Measurements from ENCODE around the gene ATN1. TPM values are rescaled to one million over a fixed set of nuclear protein-coding genes. Genes with fewer than 3 reads are reported as not detected.
A peak's percentile ranks its signal among the peaks of the same experiment; 100 is the strongest.

The ATN1 gene
- total and polyA plus RNA-seq, 9 of the 15 experiments (the other 6 are each of a cell fraction or from before 2014, with no cell fraction given) = 0.15 to 49.8 (median 2.7) TPM

DNA sequence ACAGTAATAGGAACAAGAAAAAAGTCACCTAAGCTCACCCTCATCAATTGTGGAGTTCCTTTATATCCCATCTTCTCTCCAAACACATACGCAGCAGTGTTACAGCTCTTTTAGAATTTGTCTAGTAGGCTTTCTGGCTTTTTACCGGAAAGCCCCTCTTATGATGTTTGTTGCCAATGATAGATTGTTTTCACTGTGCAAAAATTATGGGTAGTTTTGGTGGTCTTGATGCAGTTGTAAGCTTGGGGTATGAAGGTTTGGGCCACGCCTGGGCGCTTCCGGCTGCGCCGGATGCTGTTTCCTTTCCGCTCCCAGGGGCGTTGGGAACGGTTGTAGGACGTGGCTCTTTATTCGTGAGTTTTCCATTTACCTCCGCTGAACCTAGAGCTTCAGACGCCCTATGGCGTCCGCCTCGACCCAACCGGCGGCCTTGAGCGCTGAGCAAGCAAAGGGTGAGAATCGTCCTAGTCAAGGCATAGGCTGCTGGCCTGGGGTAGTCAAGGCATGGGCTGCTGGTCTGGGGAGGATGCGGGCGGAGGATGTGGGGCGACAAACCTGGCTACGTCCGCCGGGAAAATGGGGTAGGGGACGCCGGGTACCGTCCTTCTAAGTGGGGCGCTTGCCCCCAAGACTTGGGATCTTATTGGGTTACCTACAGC is 16.1 kb downstream of the ATN1 start, which contains the start of the genes C12orf57 and RNU7-1 (continued):
- TF ChIP-seq ZNF76 (CRISPR knock-in tag; IDR thresholded peaks at IDR 0.05; ENCODE audit: borderline replicate concordance) (no peak; the same call in 1 of the 2 replicates), THRB (CRISPR knock-in tag; conservative IDR thresholded peaks at IDR 0.05) (peak; percentile 99), CHD4 (IDR thresholded peaks at IDR 0.05; ENCODE audit: insufficient read depth, insufficient replicate concordance, low read depth, low read length, poor library complexity, severe bottlenecking) (no peak), RBBP5 (IDR thresholded peaks at IDR 0.05; ENCODE audit: borderline replicate concordance, insufficient read depth, low read length, poor library complexity, severe bottlenecking) (peak; percentile 29), MED1 (CRISPR knock-in tag; IDR thresholded peaks at IDR 0.05; ENCODE audit: borderline replicate concordance) (no peak), ZBTB17 (CRISPR knock-in tag; IDR thresholded peaks at IDR 0.05) (peak; percentile 96), GMEB1 (CRISPR knock-in tag; IDR thresholded peaks at IDR 0.05) (no peak), ZNF134 (CRISPR knock-in tag; conservative IDR thresholded peaks at IDR 0.05) (no peak; the same call in 1 of the 2 replicates)
- TF ChIP-seq, protein P1, sequence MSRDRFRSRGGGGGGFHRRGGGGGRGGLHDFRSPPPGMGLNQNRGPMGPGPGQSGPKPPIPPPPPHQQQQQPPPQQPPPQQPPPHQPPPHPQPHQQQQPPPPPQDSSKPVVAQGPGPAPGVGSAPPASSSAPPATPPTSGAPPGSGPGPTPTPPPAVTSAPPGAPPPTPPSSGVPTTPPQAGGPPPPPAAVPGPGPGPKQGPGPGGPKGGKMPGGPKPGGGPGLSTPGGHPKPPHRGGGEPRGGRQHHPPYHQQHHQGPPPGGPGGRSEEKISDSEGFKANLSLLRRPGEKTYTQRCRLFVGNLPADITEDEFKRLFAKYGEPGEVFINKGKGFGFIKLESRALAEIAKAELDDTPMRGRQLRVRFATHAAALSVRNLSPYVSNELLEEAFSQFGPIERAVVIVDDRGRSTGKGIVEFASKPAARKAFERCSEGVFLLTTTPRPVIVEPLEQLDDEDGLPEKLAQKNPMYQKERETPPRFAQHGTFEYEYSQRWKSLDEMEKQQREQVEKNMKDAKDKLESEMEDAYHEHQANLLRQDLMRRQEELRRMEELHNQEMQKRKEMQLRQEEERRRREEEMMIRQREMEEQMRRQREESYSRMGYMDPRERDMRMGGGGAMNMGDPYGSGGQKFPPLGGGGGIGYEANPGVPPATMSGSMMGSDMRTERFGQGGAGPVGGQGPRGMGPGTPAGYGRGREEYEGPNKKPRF (IDR thresholded peaks at IDR 0.05; ENCODE audit: low read depth, low read length) = no peak
- TF ChIP-seq, protein P2, sequence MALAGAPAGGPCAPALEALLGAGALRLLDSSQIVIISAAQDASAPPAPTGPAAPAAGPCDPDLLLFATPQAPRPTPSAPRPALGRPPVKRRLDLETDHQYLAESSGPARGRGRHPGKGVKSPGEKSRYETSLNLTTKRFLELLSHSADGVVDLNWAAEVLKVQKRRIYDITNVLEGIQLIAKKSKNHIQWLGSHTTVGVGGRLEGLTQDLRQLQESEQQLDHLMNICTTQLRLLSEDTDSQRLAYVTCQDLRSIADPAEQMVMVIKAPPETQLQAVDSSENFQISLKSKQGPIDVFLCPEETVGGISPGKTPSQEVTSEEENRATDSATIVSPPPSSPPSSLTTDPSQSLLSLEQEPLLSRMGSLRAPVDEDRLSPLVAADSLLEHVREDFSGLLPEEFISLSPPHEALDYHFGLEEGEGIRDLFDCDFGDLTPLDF (CRISPR knock-in tag; IDR thresholded peaks at IDR 0.05) = no peak
- TF ChIP-seq, protein P3, sequence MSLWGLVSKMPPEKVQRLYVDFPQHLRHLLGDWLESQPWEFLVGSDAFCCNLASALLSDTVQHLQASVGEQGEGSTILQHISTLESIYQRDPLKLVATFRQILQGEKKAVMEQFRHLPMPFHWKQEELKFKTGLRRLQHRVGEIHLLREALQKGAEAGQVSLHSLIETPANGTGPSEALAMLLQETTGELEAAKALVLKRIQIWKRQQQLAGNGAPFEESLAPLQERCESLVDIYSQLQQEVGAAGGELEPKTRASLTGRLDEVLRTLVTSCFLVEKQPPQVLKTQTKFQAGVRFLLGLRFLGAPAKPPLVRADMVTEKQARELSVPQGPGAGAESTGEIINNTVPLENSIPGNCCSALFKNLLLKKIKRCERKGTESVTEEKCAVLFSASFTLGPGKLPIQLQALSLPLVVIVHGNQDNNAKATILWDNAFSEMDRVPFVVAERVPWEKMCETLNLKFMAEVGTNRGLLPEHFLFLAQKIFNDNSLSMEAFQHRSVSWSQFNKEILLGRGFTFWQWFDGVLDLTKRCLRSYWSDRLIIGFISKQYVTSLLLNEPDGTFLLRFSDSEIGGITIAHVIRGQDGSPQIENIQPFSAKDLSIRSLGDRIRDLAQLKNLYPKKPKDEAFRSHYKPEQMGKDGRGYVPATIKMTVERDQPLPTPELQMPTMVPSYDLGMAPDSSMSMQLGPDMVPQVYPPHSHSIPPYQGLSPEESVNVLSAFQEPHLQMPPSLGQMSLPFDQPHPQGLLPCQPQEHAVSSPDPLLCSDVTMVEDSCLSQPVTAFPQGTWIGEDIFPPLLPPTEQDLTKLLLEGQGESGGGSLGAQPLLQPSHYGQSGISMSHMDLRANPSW (CRISPR knock-in tag; IDR thresholded peaks at IDR 0.05) = no peak
- TF ChIP-seq, protein P4, sequence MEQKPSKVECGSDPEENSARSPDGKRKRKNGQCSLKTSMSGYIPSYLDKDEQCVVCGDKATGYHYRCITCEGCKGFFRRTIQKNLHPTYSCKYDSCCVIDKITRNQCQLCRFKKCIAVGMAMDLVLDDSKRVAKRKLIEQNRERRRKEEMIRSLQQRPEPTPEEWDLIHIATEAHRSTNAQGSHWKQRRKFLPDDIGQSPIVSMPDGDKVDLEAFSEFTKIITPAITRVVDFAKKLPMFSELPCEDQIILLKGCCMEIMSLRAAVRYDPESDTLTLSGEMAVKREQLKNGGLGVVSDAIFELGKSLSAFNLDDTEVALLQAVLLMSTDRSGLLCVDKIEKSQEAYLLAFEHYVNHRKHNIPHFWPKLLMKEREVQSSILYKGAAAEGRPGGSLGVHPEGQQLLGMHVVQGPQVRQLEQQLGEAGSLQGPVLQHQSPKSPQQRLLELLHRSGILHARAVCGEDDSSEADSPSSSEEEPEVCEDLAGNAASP (IDR thresholded peaks at IDR 0.05) = no peak

Measured in K562 (cell line).